ENCODE results near the gene BHLHA15. TPM values are rescaled to one million over a fixed set of nuclear protein-coding genes. Genes with fewer than 3 reads are reported as not detected.

BHLHA15 gene
- total and polyA plus RNA-seq, 3 donors from 2014 or later = 0.50 to 2.4 TPM; not detected in 1

- H3K36me3 ChIP-seq (ENCODE audit: low read depth, missing control alignments) = no peaks in the 10 kb centered on the region
These were observed 21.6 kb downstream of the BHLHA15 start for GRCh38 chr7:98232799-98233198.

GRCh38 chr7:98233219-98234070, 22.2 kb downstream of the BHLHA15 start:
- H3K9me3 ChIP-seq = no peaks in the 10 kb centered on the region
- intact Hi-C loops (cut with DNase I; ENCODE audit: low total_unique reads) = no loop called here
- H3K4me1 ChIP-seq = no peaks in the 10 kb centered on the region
- WGBS, 2 donors = 87 to 89% methylated on average over 15 to 30 of the region's 32 CpGs
- no peak for DNase-seq
- H3K27me3 ChIP-seq = no peaks in the 10 kb centered on the region
- TF ChIP-seq POLR2A (IDR thresholded peaks at IDR 0.05) (no peak), CTCF (IDR thresholded peaks at IDR 0.05) (no peak)
- no peak overlapping the region for H3K27ac ChIP-seq
- H3K36me3 ChIP-seq (ENCODE audit: low read depth, missing control alignments) = no peaks in the 10 kb centered on the region
- no peak overlapping the region for H3K4me3 ChIP-seq

More at GRCh38 chr7:98232799-98233198, 21.6 kb downstream of the BHLHA15 start:
- Histone ChIP-seq H3K27ac (no peak overlapping the region), H3K4me3 (no peak overlapping the region), H3K4me1 (no peaks in the 10 kb centered on the region), H3K27me3 (no peaks in the 10 kb centered on the region), H3K9me3 (no peaks in the 10 kb centered on the region)
- TF ChIP-seq POLR2A (IDR thresholded peaks at IDR 0.05) (no peak), CTCF (IDR thresholded peaks at IDR 0.05) (no peak)
- intact Hi-C loops (cut with DNase I; ENCODE audit: low total_unique reads) = no loop called here
- 90 to 92% methylated on average over 11 to 15 of the region's 16 CpGs for WGBS, 2 donors
- no peak for DNase-seq

DNA sequence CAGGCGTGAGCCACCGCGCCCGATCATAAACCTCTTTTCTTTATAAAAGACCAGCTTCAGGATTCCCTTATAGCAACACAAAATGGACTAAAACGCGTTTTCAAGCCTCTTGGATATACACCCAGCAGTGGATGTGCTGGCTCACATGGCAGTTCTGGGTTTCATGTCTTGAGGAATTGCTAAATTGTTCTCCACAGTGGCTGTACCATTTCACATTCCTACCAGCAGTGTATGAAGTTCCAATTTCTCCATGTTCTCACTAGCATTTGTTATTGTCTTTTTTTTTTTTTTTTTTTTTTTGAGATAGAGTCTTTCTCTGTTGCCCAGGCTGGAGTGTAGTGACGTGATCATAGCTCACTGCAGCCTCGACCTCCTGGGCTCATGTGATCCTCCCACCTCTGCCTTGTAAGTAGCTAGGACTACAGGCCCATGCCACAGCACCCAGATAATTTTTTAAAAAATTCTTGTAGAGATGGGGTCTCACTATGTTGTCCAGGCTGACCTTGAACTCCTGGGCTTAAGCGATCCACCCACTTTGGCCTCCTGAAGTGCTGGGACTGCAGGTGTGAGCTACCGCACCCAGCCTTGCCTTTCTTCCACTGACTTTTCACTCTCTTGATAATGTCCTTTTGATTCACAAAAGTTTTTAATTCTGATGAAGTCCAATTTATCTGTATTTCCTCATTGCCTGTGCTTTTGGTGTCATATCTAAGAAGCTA, 23.3 kb downstream of the BHLHA15 start:
- H3K27ac ChIP-seq = no peak overlapping the region
- H3K36me3 ChIP-seq (ENCODE audit: low read depth, missing control alignments) = no peaks in the 10 kb centered on the region
- 93 to 94% methylated on average over 10 of the region's 10 CpGs for WGBS, 2 donors
- H3K27me3 ChIP-seq = no peaks in the 10 kb centered on the region
- no peak overlapping the region for H3K4me3 ChIP-seq
- intact Hi-C loops (cut with DNase I; ENCODE audit: low total_unique reads) = no loop called here
- no peaks in the 10 kb centered on the region for H3K9me3 ChIP-seq
- DNase-seq = no peak
- H3K4me1 ChIP-seq = no peaks in the 10 kb centered on the region
- no peak for TF ChIP-seq CTCF (IDR thresholded peaks at IDR 0.05)
- TF ChIP-seq POLR2A (IDR thresholded peaks at IDR 0.05) = no peak

- 88 to 94% methylated on average over 4 to 10 of the region's 11 CpGs for WGBS, 2 donors
- no peaks in the 10 kb centered on the region for H3K36me3 ChIP-seq (ENCODE audit: low read depth, missing control alignments)
These were observed 24.7 kb downstream of the BHLHA15 start for GRCh38 chr7:98235901-98236300.

More at GRCh38 chr7:98235901-98236300, 24.7 kb downstream of the BHLHA15 start:
- Histone ChIP-seq H3K27ac (no peak overlapping the region), H3K4me1 (no peaks in the 10 kb centered on the region), H3K9me3 (no peaks in the 10 kb centered on the region), H3K4me3 (no peak overlapping the region), H3K27me3 (no peaks in the 10 kb centered on the region)
- intact Hi-C loops (cut with DNase I; ENCODE audit: low total_unique reads) = no loop called here
- DNase-seq = no peak
- TF ChIP-seq CTCF (IDR thresholded peaks at IDR 0.05) = no peak
